H1 (cell line): ENCODE data around the gene DSP. TPM values are rescaled to one million over a fixed set of nuclear protein-coding genes. Genes with fewer than 3 reads are reported as not detected.

Experiments
- ATF3 ChIP-seq: IDR thresholded peaks from 2 replicates; pipeline ENCODE4 v1.6.1; 2011; ENCODE audit warnings: low read depth, mild to moderate bottlenecking, low read length; ENCODE audit not compliant: insufficient read depth
- BACH1 ChIP-seq: IDR thresholded peaks from 2 replicates; pipeline ENCODE4 v1.6.1; 2012; ENCODE audit warnings: low read length, improper control_type of control experiment
- EZH2 ChIP-seq: fragments of 200-600 bp; sonication (generic); IDR thresholded peaks from 2 replicates; pipeline ENCODE4 v1.7.1; 2012; ENCODE audit warnings: low read depth, mild to moderate bottlenecking, moderate library complexity, low read length, inconsistent platforms; ENCODE audit not compliant: severe bottlenecking
- PHF8 ChIP-seq: fragments of 200-600 bp; sonication (generic); conservative IDR thresholded peaks from 2 replicates; pipeline ENCODE4 v1.7.1; 2012; ENCODE audit warnings: low read depth, mild to moderate bottlenecking, inconsistent platforms, low read length, moderate library complexity
- RNF2 ChIP-seq: fragments of 200-900, 300-1000 bp; sonication (generic); IDR thresholded peaks from 2 replicates; pipeline ENCODE4 v1.7.1; 2016; ENCODE audit warnings: borderline replicate concordance, low read depth, mild to moderate bottlenecking, antibody characterized with exemption, low read length; ENCODE audit not compliant: poor library complexity, severe bottlenecking; ENCODE audit errors: missing control alignments
- SUZ12 ChIP-seq: fragments of 200-600 bp; sonication (generic); IDR thresholded peaks from 2 replicates; pipeline ENCODE4 v1.6.1; 2012; ENCODE audit warnings: mild to moderate bottlenecking, inconsistent platforms, low read length, moderate library complexity, mixed read lengths
- USF2 ChIP-seq: IDR thresholded peaks from 2 replicates; pipeline ENCODE4 v1.6.1; 2011; ENCODE audit warnings: low read length, improper control_type of control experiment
- polyA plus RNA-seq, 7 experiments: library from polyadenylated mRNA; depleted of rRNA in 3 of 7; stranded (reverse) in 5 of 7; unstranded in 2 of 7; fragments of >200 nt in 5 of 7; fragments of 200-250 nt in 2 of 7; gene quantifications; 1 replicate in 5 of 7; 2 replicates in 1 of 7; 4 replicates in 1 of 7; pipeline versions ENCODE4 v1.2.1 to v1.2.3, GENCODE V29; 2011 to 2013; ENCODE audit warnings: missing spikeins in 2 of 7, mixed read lengths in 2 of 7
- total RNA-seq: library from RNA; stranded (reverse); fragmentation: NEBNext Ultra II Directional; extraction: Animal tissue kit (Norgen Biotek cat#: 25700); gene quantifications from 2 replicates; pipeline ENCODE4 v1.2.1, GENCODE V29; 2021

DSP gene
- total and polyA plus RNA-seq, 2 of the 8 experiments (the other 6 are each of a cell fraction or from before 2014, with no cell fraction given): 14.3 to 48.5 TPM

- TF ChIP-seq RNF2 (no peak), BACH1 (no peak), ATF3 (no peak), EZH2 (no peak), SUZ12 (no peak), USF2 (no peak), PHF8 (no peak)
Measured at GRCh38 chr6:7566617-7567173, 25.2 kb downstream of the DSP start (continued).
